Measurements from ENCODE around the gene FRRS1. TPM values are rescaled to one million over a fixed set of nuclear protein-coding genes. Genes with fewer than 3 reads are reported as not detected.

Gene FRRS1
- total RNA-seq (2012; rRNA removed) (21.7 and 23.5 TPM in 2 replicates), polyA plus RNA-seq (2012; rRNA removed) (3.2 and 3.8 TPM in 2 replicates), Bru-seq, nascent RNA (percentile 50 among the genes with signal in this experiment), BruChase-seq, experiment 1, labeled RNA remaining after a 6-hour chase (percentile 42 among the genes with signal in this experiment), BruChase-seq, experiment 2, labeled RNA remaining after a 2-hour chase (percentile 37 among the genes with signal in this experiment)
- polyA plus RNA-seq (2012; cell fraction: cytosol; rRNA removed), result 1.2 and 1.3 TPM in 2 replicates
- polyA plus RNA-seq (2012; cell fraction: nucleus; rRNA removed; ENCODE audit: low replicate concordance), result 0.28 and 3.9 TPM in 2 replicates
- long read RNA-seq, partial matches to known transcripts, result 2 of 8 reads
- long read RNA-seq, other reads (novel, unspliced or antisense), result 2 of 8 reads

- ChIA-PET POLR2A (ENCODE audit: unreplicated experiment) (no interaction called here), CTCF (no interaction called here)
- H3K4me3 ChIP-seq (ENCODE audit: insufficient read depth, low read depth, low read length), result peak within 1 kb of the TSS; percentile 95
- DNase-seq (peak; percentile 64), ATAC-seq (ENCODE audit: low read depth) (peak; percentile 73)
- H3K9me1 ChIP-seq (ENCODE audit: insufficient read depth, low read length), result no peaks in the 10 kb centered on the region
- H3K56ac ChIP-seq (ENCODE audit: extremely low read depth, insufficient read depth, low read length), result peak within 1 kb of the TSS; percentile 37; the same call in 1 of the 2 replicates
- in situ Hi-C loops (cut with MboI; ENCODE audit: low sequenced_read_pairs) (no loop called here), intact Hi-C loops (cut with micrococcal nuclease) (no loop called here), dilution Hi-C loops (cut with HindIII; ENCODE audit: low sequenced_read_pairs, unreplicated experiment) (no loop called here)
- peak within 1 kb of the TSS; percentile 71 for H3K9ac ChIP-seq (ENCODE audit: low read depth, low read length)
- peak within 1 kb of the TSS; percentile 66 for H4K5ac ChIP-seq (ENCODE audit: low read depth, low read length)
- H2AFZ ChIP-seq (replicated peaks; ENCODE audit: low read length, poor library complexity), result peak within 1 kb of the TSS; percentile 96
- BruUV-seq (replicated peaks), result no TSS peak
- peak within 1 kb of the TSS; percentile 73 for H3K14ac ChIP-seq (replicated peaks; ENCODE audit: low read depth, low read length)
- peak within 1 kb of the TSS; percentile 73; the same call in 1 of the 2 replicates for H2BK20ac ChIP-seq (ENCODE audit: low read depth, low read length)
- H2BK15ac ChIP-seq (ENCODE audit: low read depth, low read length), result peak within 1 kb of the TSS; percentile 51; the same call in 1 of the 3 replicates
- peak within 1 kb of the TSS; percentile 82 for H2BK120ac ChIP-seq (ENCODE audit: low read depth, low read length)
- no peaks in the 10 kb centered on the region for H3K9me3 ChIP-seq (ENCODE audit: control insufficient read depth, insufficient read depth, low read length)
- H4K8ac ChIP-seq (ENCODE audit: low read depth in 2 of 2, low read length in 2 of 2), result peak within 1 kb of the TSS; percentile 39 to 95
- TF ChIP-seq FOS (IDR thresholded peaks at IDR 0.05; ENCODE audit: low read depth, low read length), result no peak
- TF ChIP-seq NFE2L2 (IDR thresholded peaks at IDR 0.05; ENCODE audit: low read depth, low read length), result no peak
- no peak for TF ChIP-seq USF2 (IDR thresholded peaks at IDR 0.05; ENCODE audit: low read depth, low read length)
- no peak for TF ChIP-seq ELK1 (IDR thresholded peaks at IDR 0.05; ENCODE audit: borderline replicate concordance, low read depth, low read length)
- TF ChIP-seq CTCF (conservative IDR thresholded peaks at IDR 0.05; ENCODE audit: low read depth, low read length), result no peak
- TF ChIP-seq BHLHE40 (IDR thresholded peaks at IDR 0.05; ENCODE audit: low read depth, low read length), result no peak
- no peak for TF ChIP-seq SMC3 (IDR thresholded peaks at IDR 0.05; ENCODE audit: low read depth, low read length)
- 2% methylated on average over 9 of the region's 10 CpGs; no CpG with 5 or more reads in 1 of the 2 experiments for WGBS, 2 experiments (ENCODE audit: extremely low coverage in 2 of 2, insufficient read length in 1 of 2)
- no peaks in the 10 kb centered on the region for H3K36me3 ChIP-seq (ENCODE audit: control insufficient read depth, insufficient read depth, low read length)
- H3K27ac ChIP-seq (ENCODE audit: insufficient read depth, low read length), result peak within 1 kb of the TSS; percentile 60
- peak within 1 kb of the TSS; percentile 57 for H2AK9ac ChIP-seq (replicated peaks; ENCODE audit: low read depth, low read length, poor library complexity)
- peaks cover 2% of the 10 kb centered on the region; the same call in 1 of the 2 replicates for H3K4me1 ChIP-seq (ENCODE audit: control insufficient read depth, insufficient read depth, low read length)
- H2BK5ac ChIP-seq (ENCODE audit: low read depth, low read length, poor library complexity, severe bottlenecking), result peak within 1 kb of the TSS; percentile 57
- peak within 1 kb of the TSS; percentile 85 for H3K4ac ChIP-seq (ENCODE audit: low read depth, low read length)
- H4K20me1 ChIP-seq (ENCODE audit: insufficient read depth, low read length), result no peaks in the 10 kb centered on the region
- H2AK5ac ChIP-seq (ENCODE audit: low read depth, low read length), result no peak within 1 kb of the TSS
- peak within 1 kb of the TSS; percentile 68 for H3K23ac ChIP-seq (ENCODE audit: low read depth, low read length)
- no peaks in the 10 kb centered on the region for H3K79me1 ChIP-seq (ENCODE audit: low read depth in 1 of 2, low read length in 2 of 2)
- peak within 1 kb of the TSS; percentile 78 for H3K18ac ChIP-seq (ENCODE audit: low read depth, low read length)
- H4K91ac ChIP-seq (ENCODE audit: insufficient read depth, low read depth, low read length), result peak within 1 kb of the TSS; percentile 76
- peak within 1 kb of the TSS; percentile 76 for H3K4me2 ChIP-seq (ENCODE audit: low read depth, low read length)
- no peaks in the 10 kb centered on the region for H3K27me3 ChIP-seq (ENCODE audit: control insufficient read depth, insufficient read depth, low read length)
Measured at GRCh38 chr1:99766378-99766800, at the start of gene FRRS1. FRRS1 (minus strand) TSS chr1:99766635; CDS start chr1:99748768, 17,867 bp downstream.

All from IMR-90 (cell line).